Measurements from ENCODE around the gene BCL6B.

GRCh38 chr17:7056386-7056785, 33.5 kb downstream of the BCL6B start:
- TF ChIP-seq POLR2A (IDR thresholded peaks at IDR 0.05; ENCODE audit: low read length) (no peak), GATA1 (IDR thresholded peaks at IDR 0.05; ENCODE audit: low read depth, low read length) (no peak)

Data from erythroblast (primary cell).